Keratinocyte (primary cell): ENCODE results near the gene COMMD3. TPM values are rescaled to one million over a fixed set of nuclear protein-coding genes. Genes with fewer than 3 reads are reported as not detected.
"Not testable (repeated sequence)": the region's sequence is repeated elsewhere in the genome, so short reads cannot be mapped to it uniquely, and the experiment has no call there.

Experiments used
- DNase-seq: peaks from one replicate; pipeline ENCODE4 v3.0.0-alpha.2; 2011; ENCODE audit warnings: low read depth, missing footprints, low spot score
- FAIRE-seq: peaks from 2 replicates; lab custom pipeline; 2011; peaks lifted over from hg19 to GRCh38; lab: Jason Lieb, UNC
- H2AFZ ChIP-seq: 2 replicates; pipeline ENCODE4 v1.6.0; 2012; ENCODE audit warnings: low read length, control low read depth, inconsistent platforms; ENCODE audit not compliant: control insufficient read depth
- H3K27ac ChIP-seq: 2 replicates; pipeline ENCODE4 v1.5.1; 2011; ENCODE audit warnings: low read length; ENCODE audit not compliant: control insufficient read depth, insufficient read depth
- H3K27me3 ChIP-seq: 3 replicates; pipeline ENCODE4 v1.6.0; 2011; ENCODE audit warnings: low read length; ENCODE audit not compliant: control insufficient read depth, insufficient read depth; ENCODE audit errors: extremely low read depth
- H3K36me3 ChIP-seq, 2 experiments: 2 replicates in 1 of 2; 3 replicates in 1 of 2; pipeline ENCODE4 v1.5.1; 2011; ENCODE audit warnings: low read length in 2 of 2, mild to moderate bottlenecking in 1 of 2; ENCODE audit not compliant: control insufficient read depth in 2 of 2, insufficient read depth in 2 of 2; ENCODE audit errors: extremely low read depth in 1 of 2
- H3K4me1 ChIP-seq: 3 replicates; pipeline ENCODE4 v1.5.1; 2011; ENCODE audit warnings: low read length; ENCODE audit not compliant: control insufficient read depth, insufficient read depth; ENCODE audit errors: extremely low read depth
- H3K4me2 ChIP-seq: 3 replicates; pipeline ENCODE4 v1.6.0; 2011; ENCODE audit warnings: low read depth, low read length; ENCODE audit not compliant: control insufficient read depth, insufficient read depth; ENCODE audit errors: extremely low read depth
- H3K4me3 ChIP-seq, 3 experiments: fragments of 200-600 bp in 1 of 3; sonication (generic) in 1 of 3; 2 replicates in 2 of 3; 3 replicates in 1 of 3; pipeline ENCODE4 v1.5.1; 2011 to 2016; ENCODE audit warnings: low read length in 3 of 3, mild to moderate bottlenecking in 3 of 3, control low read depth in 2 of 3, inconsistent platforms in 1 of 3, low read depth in 1 of 3, mixed read lengths in 1 of 3, mixed run types in 1 of 3, moderate library complexity in 1 of 3; ENCODE audit not compliant: control insufficient read depth in 2 of 3, insufficient read depth in 2 of 3; ENCODE audit errors: extremely low read depth in 1 of 3
- H3K79me2 ChIP-seq: 2 replicates; pipeline ENCODE4 v1.6.0; 2012; ENCODE audit warnings: low read length; ENCODE audit not compliant: control insufficient read depth, insufficient read depth
- H3K9ac ChIP-seq: 3 replicates; pipeline ENCODE4 v1.6.0; 2011; ENCODE audit warnings: low read length; ENCODE audit not compliant: control insufficient read depth, insufficient read depth; ENCODE audit errors: extremely low read depth
- H3K9me1 ChIP-seq: 3 replicates; pipeline ENCODE4 v1.6.0; 2011; ENCODE audit warnings: low read length; ENCODE audit not compliant: control insufficient read depth, insufficient read depth; ENCODE audit errors: extremely low read depth
- H3K9me3 ChIP-seq: 2 replicates; pipeline ENCODE4 v1.5.1; 2012; ENCODE audit warnings: low read depth, low read length; ENCODE audit not compliant: control insufficient read depth
- H4K20me1 ChIP-seq: 3 replicates; pipeline ENCODE4 v1.6.0; 2011; ENCODE audit warnings: low read length; ENCODE audit not compliant: control insufficient read depth, insufficient read depth; ENCODE audit errors: extremely low read depth
- EZH2 ChIP-seq: IDR thresholded peaks from one replicate; pipeline ENCODE4 v1.6.1; 2012; ENCODE audit warnings: inconsistent platforms, mild to moderate bottlenecking, low read length, moderate library complexity
- dilution Hi-C: fragments of 300-500 bp; cut with MboI; formaldehyde crosslinking; loops from one replicate; pipeline ENCODE4 v1.7.0; 2020; ENCODE audit warnings: low sequenced_read_pairs; ENCODE audit not compliant: extremely low pct_ligation_motif_present
- polyA plus RNA-seq, 5 experiments: library from polyadenylated mRNA; depleted of rRNA in 3 of 5; stranded (reverse) in 3 of 5; stranded (forward) in 1 of 5; unstranded in 1 of 5; fragments of >200 nt; gene quantifications; 1 replicate in 1 of 5; 2 replicates in 3 of 5; 3 replicates in 1 of 5; pipeline versions ENCODE4 v1.2.1 to v1.2.3, GENCODE V29; 2011 to 2012; ENCODE audit warnings: missing spikeins in 2 of 5, low read depth in 1 of 5, low replicate concordance in 1 of 5
- TF ChIP-seq, protein P1 (sequence below), 3 experiments: IDR thresholded peaks in 1 of 3; conservative IDR thresholded peaks in 1 of 3; optimal IDR thresholded peaks in 1 of 3; 2 replicates in 2 of 3; 3 replicates in 1 of 3; pipeline versions ENCODE3 to v1.5.1; 2011; ENCODE audit warnings: low read length in 3 of 3, mild to moderate bottlenecking in 3 of 3, moderate library complexity in 2 of 3, control low read depth in 1 of 3, inconsistent platforms in 1 of 3; ENCODE audit not compliant: insufficient read depth in 2 of 3; ENCODE audit errors: extremely low read depth in 1 of 3

Gene COMMD3
- polyA plus RNA-seq, 1 donor (not counting 4 experiments of a cell fraction or from before 2014, with no cell fraction given) = 59.5 TPM

DNA sequence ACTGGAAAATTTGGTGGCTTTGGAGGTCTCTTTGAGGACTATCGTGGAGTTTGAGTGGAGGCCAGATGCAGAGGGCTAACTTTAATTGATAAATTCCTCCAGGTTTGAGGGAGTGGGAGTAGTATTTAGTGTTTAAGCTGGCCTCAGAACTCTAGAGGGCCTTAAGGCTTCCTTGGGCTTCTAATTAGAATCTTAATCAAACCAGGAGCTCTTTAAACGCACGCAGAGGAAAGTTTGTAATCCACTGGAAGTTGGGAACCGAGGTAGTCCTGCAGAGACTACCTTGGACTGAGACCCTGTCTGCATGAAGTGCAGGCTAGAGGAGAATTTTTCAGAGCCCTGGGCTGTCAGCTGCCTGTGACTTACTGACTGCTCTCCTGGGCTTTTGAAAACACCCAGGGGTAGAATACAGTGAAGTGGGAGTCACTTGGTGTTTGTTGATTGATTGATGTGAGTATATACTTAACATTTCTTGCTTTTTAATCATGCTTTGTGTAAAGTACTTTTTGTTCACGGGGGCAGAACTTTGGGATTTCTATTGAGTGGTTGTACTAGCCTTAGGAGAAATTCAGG lies 35.0 kb downstream of the COMMD3 start:
- TF ChIP-seq, protein P1, sequence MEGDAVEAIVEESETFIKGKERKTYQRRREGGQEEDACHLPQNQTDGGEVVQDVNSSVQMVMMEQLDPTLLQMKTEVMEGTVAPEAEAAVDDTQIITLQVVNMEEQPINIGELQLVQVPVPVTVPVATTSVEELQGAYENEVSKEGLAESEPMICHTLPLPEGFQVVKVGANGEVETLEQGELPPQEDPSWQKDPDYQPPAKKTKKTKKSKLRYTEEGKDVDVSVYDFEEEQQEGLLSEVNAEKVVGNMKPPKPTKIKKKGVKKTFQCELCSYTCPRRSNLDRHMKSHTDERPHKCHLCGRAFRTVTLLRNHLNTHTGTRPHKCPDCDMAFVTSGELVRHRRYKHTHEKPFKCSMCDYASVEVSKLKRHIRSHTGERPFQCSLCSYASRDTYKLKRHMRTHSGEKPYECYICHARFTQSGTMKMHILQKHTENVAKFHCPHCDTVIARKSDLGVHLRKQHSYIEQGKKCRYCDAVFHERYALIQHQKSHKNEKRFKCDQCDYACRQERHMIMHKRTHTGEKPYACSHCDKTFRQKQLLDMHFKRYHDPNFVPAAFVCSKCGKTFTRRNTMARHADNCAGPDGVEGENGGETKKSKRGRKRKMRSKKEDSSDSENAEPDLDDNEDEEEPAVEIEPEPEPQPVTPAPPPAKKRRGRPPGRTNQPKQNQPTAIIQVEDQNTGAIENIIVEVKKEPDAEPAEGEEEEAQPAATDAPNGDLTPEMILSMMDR (optimal IDR thresholded peaks at IDR 0.05 in 1 of 3, IDR thresholded peaks at IDR 0.05 in 1 of 3, conservative IDR thresholded peaks at IDR 0.05 in 1 of 3; ENCODE audit: extremely low read depth in 1 of 3, insufficient read depth in 2 of 3, low read length in 3 of 3) = no peak
- H3K27me3 ChIP-seq = peaks cover 17% of the 10 kb centered on the region
- no peak overlapping the region for H3K9ac ChIP-seq
- no peaks in the 10 kb centered on the region for H3K79me2 ChIP-seq
- no peaks in the 10 kb centered on the region for H3K4me1 ChIP-seq
- no peaks in the 10 kb centered on the region for H4K20me1 ChIP-seq
- no peak overlapping the region for H3K4me3 ChIP-seq
- dilution Hi-C loops = no loop called here
- FAIRE-seq (no peak), DNase-seq (no peak)
- H3K27ac ChIP-seq = no peak overlapping the region
- H3K4me2 ChIP-seq = no peak overlapping the region
- no peaks in the 10 kb centered on the region for H3K36me3 ChIP-seq
- H2AFZ ChIP-seq = no peak overlapping the region
- H3K9me1 ChIP-seq = no peaks in the 10 kb centered on the region
- no peaks in the 10 kb centered on the region for H3K9me3 ChIP-seq

DNA sequence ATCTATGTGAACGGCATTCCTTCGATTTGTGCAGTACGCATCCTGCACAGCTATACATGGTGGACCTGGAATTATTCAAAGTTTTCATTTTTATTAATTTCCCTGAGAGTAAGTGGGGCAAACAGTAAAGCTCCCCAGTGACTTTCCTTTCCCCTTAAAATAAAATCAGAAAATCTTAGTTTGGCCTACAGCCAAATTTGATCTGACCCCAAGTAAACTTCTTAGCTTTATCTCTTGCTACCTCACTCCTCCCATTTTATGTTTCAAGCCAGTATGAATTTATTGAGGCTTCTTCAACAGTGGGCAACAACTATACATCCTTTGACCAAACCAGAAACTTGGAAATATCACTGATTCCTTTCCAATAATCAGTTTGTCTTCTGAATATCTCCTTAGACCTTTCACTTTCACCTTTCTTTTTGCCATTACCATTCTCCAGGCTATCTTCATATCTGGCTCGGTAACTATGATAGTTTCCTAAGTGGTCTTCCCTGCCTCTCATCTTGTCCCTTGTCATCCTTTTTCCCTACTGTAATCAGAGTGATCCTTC lies 40.2 kb downstream of the COMMD3 start:
- Histone ChIP-seq H3K4me3 (no peak overlapping the region), H3K4me2 (no peak overlapping the region), H3K9me1 (no peaks in the 10 kb centered on the region), H3K9ac (no peak overlapping the region), H3K36me3 (no peaks in the 10 kb centered on the region), H3K79me2 (no peaks in the 10 kb centered on the region), H3K27ac (no peak overlapping the region), H2AFZ (no peak overlapping the region), H3K27me3 (no peaks in the 10 kb centered on the region), H4K20me1 (no peaks in the 10 kb centered on the region), H3K4me1 (no peaks in the 10 kb centered on the region), H3K9me3 (no peaks in the 10 kb centered on the region)
- FAIRE-seq (no peak), DNase-seq (no peak)
- TF ChIP-seq EZH2 = no peak
- TF ChIP-seq, protein P1 (optimal IDR thresholded peaks at IDR 0.05 in 1 of 3, IDR thresholded peaks at IDR 0.05 in 1 of 3, conservative IDR thresholded peaks at IDR 0.05 in 1 of 3; ENCODE audit: extremely low read depth in 1 of 3, insufficient read depth in 2 of 3, low read length in 3 of 3) = no peak
- dilution Hi-C loops = no loop called here

DNA sequence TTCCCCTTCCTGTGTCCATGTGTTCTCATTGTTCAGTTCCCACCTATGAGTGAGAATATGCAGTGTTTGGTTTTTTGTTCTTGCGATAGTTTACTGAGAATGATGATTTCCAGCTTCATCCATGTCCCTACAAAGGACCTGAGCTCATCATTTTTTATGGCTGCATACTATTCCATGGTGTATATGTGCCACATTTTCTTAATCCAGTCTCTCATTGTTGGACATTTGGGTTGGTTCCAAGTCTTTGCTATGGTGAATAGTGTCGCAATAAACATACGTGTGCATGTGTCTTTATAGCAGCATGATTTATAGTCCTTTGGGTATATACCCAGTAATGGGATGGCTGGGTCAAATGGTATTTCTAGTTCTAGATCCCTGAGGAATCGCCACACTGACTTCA lies 41.6 kb downstream of the COMMD3 start:
- FAIRE-seq, H3K79me2 ChIP-seq, H2AFZ ChIP-seq, H3K9ac ChIP-seq, dilution Hi-C loops, H3K36me3 ChIP-seq, H3K9me3 ChIP-seq, H4K20me1 ChIP-seq, H3K4me1 ChIP-seq, DNase-seq, H3K4me3 ChIP-seq, H3K27me3 ChIP-seq, H3K4me2 ChIP-seq, H3K9me1 ChIP-seq, H3K27ac ChIP-seq: not testable (repeated sequence)
